ENCODE results near the gene JUNB. TPM values are rescaled to one million over a fixed set of nuclear protein-coding genes. Genes with fewer than 3 reads are reported as not detected.
A peak's percentile ranks its signal among the peaks of the same experiment; 100 is the strongest.

The JUNB gene
- total RNA-seq, 3 donors from 2014 or later (not counting 1 experiment from before 2014, with no cell fraction given): 781 to 903 (median 859) TPM

GRCh38 chr19:12778017-12778904 is 13.0 kb upstream of the JUNB start:
- intact Hi-C loops (cut with micrococcal nuclease): no loop called here
- Histone ChIP-seq H3K36me3 (ENCODE audit: control insufficient read depth, insufficient read depth, low read length) (no peaks in the 10 kb centered on the region), H3K9me3 (ENCODE audit: control insufficient read depth, insufficient read depth, low read length) (no peaks in the 10 kb centered on the region), H3K27me3 (ENCODE audit: control insufficient read depth, insufficient read depth, low read length) (no peaks in the 10 kb centered on the region), H3K4me3 (ENCODE audit: low read length) (peak overlapping the region; percentile 65), H3K4me1 (ENCODE audit: control insufficient read depth, insufficient read depth, low read length) (peaks cover 62% of the 10 kb centered on the region), H3K27ac (ENCODE audit: low read length) (peak overlapping the region; percentile 85)
- H3K36me3 Mint-ChIP-seq: no peaks in the 10 kb centered on the region
- peak overlapping the region; percentile 83 to 90 for H3K27ac Mint-ChIP-seq
- H3K4me3 Mint-ChIP-seq: peak overlapping the region; percentile 86
- no peaks in the 10 kb centered on the region for H3K9me3 Mint-ChIP-seq
- ATAC-seq (no peak), DNase-seq (peak; percentile 43 to 67)
- no peaks in the 10 kb centered on the region for H3K27me3 Mint-ChIP-seq (ENCODE audit: low read depth in 2 of 2)
- 5% methylated on average over 37 of the region's 44 CpGs for WGBS (ENCODE audit: insufficient coverage)
- H3K4me1 Mint-ChIP-seq: peaks cover 16 to 36% of the 10 kb centered on the region in 2 donors
- TF ChIP-seq CTCF (IDR thresholded peaks at IDR 0.05): no peak

GRCh38 chr19:12778905-12779161 is 12.5 kb upstream of the JUNB start:
- intact Hi-C loops (cut with micrococcal nuclease): no loop called here
- H3K36me3 ChIP-seq (ENCODE audit: control insufficient read depth, insufficient read depth, low read length): no peaks in the 10 kb centered on the region
- no peak for TF ChIP-seq CTCF (IDR thresholded peaks at IDR 0.05)
- peaks cover 16 to 36% of the 10 kb centered on the region in 2 donors for H3K4me1 Mint-ChIP-seq
- no peaks in the 10 kb centered on the region for H3K9me3 ChIP-seq (ENCODE audit: control insufficient read depth, insufficient read depth, low read length)
- peak overlapping the region; percentile 85 for H3K27ac ChIP-seq (ENCODE audit: low read length)
- WGBS (ENCODE audit: insufficient coverage): 72% methylated on average over 6 of the region's 6 CpGs
- no peaks in the 10 kb centered on the region for H3K27me3 ChIP-seq (ENCODE audit: control insufficient read depth, insufficient read depth, low read length)
- H3K9me3 Mint-ChIP-seq: no peaks in the 10 kb centered on the region
- peak overlapping the region; percentile 86 for H3K4me3 Mint-ChIP-seq
- no peak overlapping the region for H3K4me3 ChIP-seq (ENCODE audit: low read length)
- peak overlapping the region; percentile 83 to 90 for H3K27ac Mint-ChIP-seq
- H3K36me3 Mint-ChIP-seq: no peaks in the 10 kb centered on the region
- peaks cover 68% of the 10 kb centered on the region for H3K4me1 ChIP-seq (ENCODE audit: control insufficient read depth, insufficient read depth, low read length)
- DNase-seq (no peak), ATAC-seq (no peak)
- H3K27me3 Mint-ChIP-seq (ENCODE audit: low read depth in 2 of 2): no peaks in the 10 kb centered on the region

DNA sequence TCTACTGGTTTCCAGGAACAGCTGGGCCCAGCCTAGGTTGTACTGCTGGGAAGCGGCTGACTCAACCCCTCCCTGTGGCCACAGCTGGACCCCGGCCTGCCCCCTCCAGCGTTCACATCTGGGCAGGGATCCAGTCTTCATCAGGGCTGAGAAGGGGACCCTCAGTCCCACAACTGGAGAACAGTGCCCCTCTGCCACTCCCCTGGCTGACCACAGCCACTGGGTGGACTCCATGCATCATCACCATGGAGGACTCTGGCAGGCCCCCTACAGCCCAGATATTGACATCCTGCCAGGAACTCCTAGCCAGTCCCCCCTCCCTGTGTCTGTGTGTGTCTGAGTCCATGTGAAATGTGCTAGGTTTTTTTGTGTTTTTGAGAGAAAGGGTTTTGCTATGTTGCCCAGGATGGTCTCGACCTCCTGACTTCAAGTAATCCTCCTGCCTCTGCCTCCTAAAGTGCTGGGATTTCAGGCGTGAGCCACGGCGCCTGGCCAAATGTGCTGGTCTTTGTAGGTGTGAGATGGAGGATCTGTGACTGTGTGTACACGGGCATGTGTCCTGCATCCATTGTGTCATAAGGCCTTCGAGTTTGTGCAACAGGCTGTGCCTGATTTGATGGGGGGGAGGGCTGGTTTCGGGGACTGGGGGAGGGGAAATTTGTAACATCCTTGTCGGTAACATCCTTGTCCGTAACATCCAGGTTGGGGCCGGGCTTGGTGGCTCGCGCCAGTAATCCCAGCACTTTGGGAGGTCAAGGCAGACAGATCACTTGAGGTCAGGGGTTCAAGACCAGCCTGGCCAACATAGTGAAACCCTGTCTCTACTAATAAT is 11.9 kb upstream of the JUNB start:
- Histone ChIP-seq H3K27ac (ENCODE audit: low read length) (no peak overlapping the region), H3K36me3 (ENCODE audit: control insufficient read depth, insufficient read depth, low read length) (no peaks in the 10 kb centered on the region), H3K27me3 (ENCODE audit: control insufficient read depth, insufficient read depth, low read length) (no peaks in the 10 kb centered on the region), H3K4me3 (ENCODE audit: low read length) (no peak overlapping the region), H3K4me1 (ENCODE audit: control insufficient read depth, insufficient read depth, low read length) (peaks cover 73% of the 10 kb centered on the region), H3K9me3 (ENCODE audit: control insufficient read depth, insufficient read depth, low read length) (no peaks in the 10 kb centered on the region)
- peak overlapping the region; percentile 34 to 90 for H3K27ac Mint-ChIP-seq
- H3K27me3 Mint-ChIP-seq (ENCODE audit: low read depth in 2 of 2): no peaks in the 10 kb centered on the region
- H3K4me3 Mint-ChIP-seq: peak overlapping the region; percentile 49
- intact Hi-C loops (cut with micrococcal nuclease): no loop called here
- WGBS (ENCODE audit: insufficient coverage): 86% methylated on average over 15 of the region's 15 CpGs
- no peaks in the 10 kb centered on the region for H3K36me3 Mint-ChIP-seq
- no peaks in the 10 kb centered on the region for H3K9me3 Mint-ChIP-seq
- TF ChIP-seq CTCF (IDR thresholded peaks at IDR 0.05): no peak
- DNase-seq (peak in 1 of 2 donors; percentile 44), ATAC-seq (no peak)
- H3K4me1 Mint-ChIP-seq: peaks cover 16 to 36% of the 10 kb centered on the region in 2 donors
